HG02678 (cell line): ENCODE measurements around the gene OR8D1.
"Not testable (repeated sequence)": the region's sequence is repeated elsewhere in the genome, so short reads cannot be mapped to it uniquely, and the experiment has no call there.

Source experiments
- ATAC-seq: cut with Tn5 transposase; IDR thresholded peaks from one replicate; pipeline ENCODE4 v1.9.1; 2021; ENCODE audit warnings: mild to moderate bottlenecking, moderate library complexity; ENCODE audit not compliant: unreplicated experiment

OR8D1 gene

GRCh38 chr11:124294687-124295086 lies 19.1 kb downstream of the OR8D1 start:
- ATAC-seq = no peak

- ATAC-seq = no peak
Observed at GRCh38 chr11:124285610-124286344, 28.0 kb downstream of the OR8D1 start.

DNA sequence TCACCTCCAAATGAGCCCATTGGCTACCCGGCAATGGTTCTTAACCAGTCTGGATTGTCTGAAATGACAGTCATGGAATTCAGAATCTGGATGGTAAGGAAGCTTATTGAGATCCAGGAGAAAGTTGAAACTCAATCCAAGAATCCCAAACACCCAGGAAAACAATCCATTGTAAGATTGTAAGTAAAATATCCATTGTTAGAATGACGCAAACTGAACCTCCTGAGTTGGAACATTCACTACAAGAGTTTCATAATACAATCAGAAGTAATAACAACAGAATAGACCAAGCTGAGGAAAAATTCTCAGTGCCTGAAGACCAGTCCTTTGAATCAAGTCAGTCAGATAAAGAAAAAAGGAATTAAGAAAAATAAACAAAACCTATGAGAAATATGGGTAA lies 35.5 kb downstream of the OR8D1 start:
- no peak for ATAC-seq

DNA sequence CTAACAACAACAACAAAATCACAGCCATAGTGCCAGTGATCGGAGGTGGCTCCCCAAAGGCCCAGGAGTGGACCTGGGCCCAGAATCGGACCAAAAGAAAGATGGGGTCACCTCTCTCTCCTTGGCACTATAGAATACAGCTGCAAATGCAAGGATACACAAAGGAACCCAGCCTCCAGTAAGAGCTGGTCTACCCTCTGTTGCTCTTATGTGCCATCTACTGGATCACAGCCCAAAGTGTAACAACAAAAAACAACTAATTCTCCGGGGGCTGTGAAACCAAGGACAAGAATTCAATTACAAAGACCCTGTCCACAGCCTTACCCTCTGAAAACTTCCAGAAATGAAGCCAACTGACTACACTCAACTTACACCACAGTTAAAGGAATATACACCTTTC lies 35.9 kb downstream of the OR8D1 start:
- ATAC-seq = no peak

DNA sequence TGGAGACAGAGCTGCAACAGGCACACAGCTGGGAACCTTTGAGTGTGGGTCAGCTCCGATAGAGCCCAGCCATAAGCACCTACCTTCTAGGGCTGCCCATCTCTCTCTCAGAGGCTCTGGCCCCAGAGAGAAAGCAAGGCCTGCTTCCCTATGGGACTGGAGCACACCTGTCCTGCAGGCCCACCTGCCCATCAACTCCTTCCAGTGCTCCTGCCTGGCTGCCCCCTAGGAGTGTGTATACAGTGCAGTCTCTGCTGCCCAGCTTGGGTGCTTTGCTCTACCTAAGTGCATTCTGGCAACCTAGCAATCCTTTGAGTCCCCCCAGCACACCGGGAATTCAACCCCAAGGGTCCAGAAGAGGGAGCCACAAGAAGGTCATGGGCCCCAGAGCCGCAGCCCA lies 36.5 kb downstream of the OR8D1 start:
- no peak for ATAC-seq

- ATAC-seq = no peak
Observed at GRCh38 chr11:124276081-124276480, 37.7 kb downstream of the OR8D1 start.

DNA sequence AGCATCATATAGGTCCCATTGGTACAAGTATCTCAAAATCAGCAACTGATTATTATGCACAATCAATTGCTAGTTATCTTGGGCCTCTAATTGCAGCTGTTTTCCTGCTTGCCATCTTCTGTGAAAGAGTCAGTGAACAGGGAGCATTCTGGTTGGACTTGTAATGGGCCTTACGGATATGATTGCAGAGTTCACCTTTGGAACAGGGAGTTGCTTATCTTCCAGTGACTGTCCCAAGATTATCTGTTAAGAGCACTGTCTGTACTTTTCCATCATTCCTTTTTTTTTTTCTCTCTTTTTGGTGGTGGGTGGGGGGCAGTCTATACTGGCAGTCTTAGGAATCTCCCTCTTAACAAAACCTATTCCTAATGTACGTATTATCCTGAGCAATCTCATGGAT lies 39.7 kb downstream of the OR8D1 start:
- no peak for ATAC-seq

- not testable (repeated sequence) for ATAC-seq
Observed at GRCh38 chr11:124270886-124271285, 42.9 kb downstream of the OR8D1 start.

DNA sequence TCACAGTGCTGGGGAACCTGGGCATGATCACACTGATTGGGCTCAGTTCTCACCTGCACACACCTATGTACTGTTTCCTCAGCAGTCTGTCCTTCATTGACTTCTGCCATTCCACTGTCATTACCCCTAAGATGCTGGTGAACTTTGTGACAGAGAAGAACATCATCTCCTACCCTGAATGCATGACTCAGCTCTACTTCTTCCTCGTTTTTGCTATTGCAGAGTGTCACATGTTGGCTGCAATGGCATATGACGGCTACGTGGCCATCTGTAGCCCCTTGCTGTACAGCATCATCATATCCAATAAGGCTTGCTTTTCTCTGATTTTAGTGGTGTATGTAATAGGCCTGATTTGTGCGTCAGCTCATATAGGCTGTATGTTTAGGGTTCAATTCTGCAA lies 48.7 kb downstream of the OR8D1 start:
- not testable (repeated sequence) for ATAC-seq

DNA sequence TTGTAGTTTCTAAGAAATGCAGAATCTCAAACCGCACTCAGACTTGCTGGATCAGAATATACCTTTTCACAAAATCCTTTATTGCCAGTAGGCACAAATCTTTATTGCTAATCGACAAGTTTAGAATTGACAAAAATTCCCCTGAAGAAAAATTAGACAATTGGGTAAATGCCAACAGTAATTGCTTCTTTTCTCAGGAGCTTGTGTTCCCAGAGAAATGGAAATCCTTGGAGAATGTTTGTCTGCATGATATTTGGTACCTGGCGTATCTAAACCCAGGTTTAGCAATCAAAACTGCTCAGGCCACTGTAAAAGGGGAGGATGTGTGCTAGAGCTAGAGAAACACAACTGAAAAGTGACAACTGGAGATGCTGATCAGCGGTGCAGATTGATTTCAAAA lies 57.7 kb downstream of the OR8D1 start, which contains the start of gene OR8G5:
Gene OR8G5 (plus strand): TSS at position 301 of the 400 bp plus-strand sequence. CDS start 8,556 bp downstream, outside the sequence.
- no peak for ATAC-seq
